Liver (tissue), 4 donors: ENCODE measurements around the gene H2BW2. TPM values are rescaled to one million over a fixed set of nuclear protein-coding genes. Genes with fewer than 3 reads are reported as not detected.

Experiments
- polyA plus RNA-seq, 2 donors: library from polyadenylated mRNA; stranded (reverse) in 1 of 2; unstranded in 1 of 2; fragments of 200-250 nt in 1 of 2; fragments of >200 nt in 1 of 2; fragmentation: Nextera tagmentation in 1 of 2; extraction: Ambion mirVana in 1 of 2; gene quantifications; one replicate each; pipeline versions ENCODE4 v1.2.1 to v1.2.3, GENCODE V29; 2013 to 2015
- total RNA-seq, 2 donors: library from RNA; depleted of rRNA; stranded (reverse); fragments of >200 nt; gene quantifications; one replicate each; pipeline ENCODE4 v1.2.3, GENCODE V29; 2014
- donor health status: healthy.
- donor health status: healthy.
- donor health status: healthy.

H2BW2 gene
- total and polyA plus RNA-seq, 4 donors = not detected

Other genes with a start within 250 kb of the H2BW2 start
- under 1 TPM; 0.33 to 0.51 TPM for gene RAB9B, start 207.7 kb upstream of the H2BW2 start, total RNA-seq
- gene RAB9B, start 207.7 kb upstream of the H2BW2 start, polyA plus RNA-seq = under 1 TPM; 0.07 to 0.12 TPM
- gene TMSB15B, start 77.3 kb upstream of the H2BW2 start, total RNA-seq = under 1 TPM; 0.08 to 0.79 TPM
- under 1 TPM; 0.07 to 0.42 TPM for gene TMSB15B, start 77.3 kb upstream of the H2BW2 start, polyA plus RNA-seq
- gene H2BW1, start 26.2 kb upstream of the H2BW2 start, total RNA-seq = not detected
- not detected for gene H2BW1, start 26.2 kb upstream of the H2BW2 start, polyA plus RNA-seq
- gene TMSB15C, start 36.3 kb downstream of the H2BW2 start, total RNA-seq = under 1 TPM; 0.17 to 0.23 TPM
- gene TMSB15C, start 36.3 kb downstream of the H2BW2 start, polyA plus RNA-seq = not detected
- gene ZCCHC18, start 72.6 kb downstream of the H2BW2 start, total RNA-seq = under 1 TPM; 0.09 to 0.25 TPM
- under 1 TPM in 1 of 2 donors, not detected in 1; 0.05 TPM for gene ZCCHC18, start 72.6 kb downstream of the H2BW2 start, polyA plus RNA-seq
- 1 to 10 TPM; 7.9 to 8.5 TPM for gene SLC25A53, start 117.1 kb downstream of the H2BW2 start, total RNA-seq
- 1 to 10 TPM; 2.8 to 6.3 TPM for gene SLC25A53, start 117.1 kb downstream of the H2BW2 start, polyA plus RNA-seq
- 10 to 100 TPM; 11.8 to 13.6 TPM for gene FAM199X, start 126.5 kb downstream of the H2BW2 start, total RNA-seq
- gene FAM199X, start 126.5 kb downstream of the H2BW2 start, polyA plus RNA-seq = 1 to 10 TPM; 3.9 to 4.0 TPM
- not detected for gene ESX1, start 215.0 kb downstream of the H2BW2 start, total RNA-seq
- gene ESX1, start 215.0 kb downstream of the H2BW2 start, polyA plus RNA-seq = not detected